ENCODE measurements around the gene ZNF223. TPM values are rescaled to one million over a fixed set of nuclear protein-coding genes. Genes with fewer than 3 reads are reported as not detected.

Gene ZNF223
- total RNA-seq, 1 experiment from 2014 or later: 0.63 TPM

DNA sequence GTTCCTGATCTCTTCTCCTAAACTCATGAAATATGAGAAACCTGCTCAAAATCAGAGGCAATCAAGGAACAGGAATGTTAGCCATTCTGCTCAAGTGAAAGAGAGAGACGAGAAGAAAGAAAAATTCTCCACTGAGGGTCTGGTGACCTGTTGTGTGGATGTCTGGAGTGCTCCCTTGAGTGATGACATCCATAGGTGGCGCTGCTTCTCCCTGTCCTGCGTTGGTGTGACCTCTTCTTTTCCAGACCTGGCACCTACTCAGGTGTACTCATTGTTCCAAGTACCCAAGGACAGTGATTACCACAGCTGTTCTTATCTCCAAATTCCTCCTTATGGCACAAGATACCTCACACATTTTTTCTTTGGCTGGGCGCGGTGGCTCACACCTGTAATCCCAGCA lies 4.0 kb downstream of the ZNF223 start:
- peaks cover 14% of the 10 kb centered on the region for H3K9me3 ChIP-seq

GRCh38 chr19:44059229-44059628 lies 7.4 kb downstream of the ZNF223 start:
- H3K36me3 ChIP-seq: peaks cover 6% of the 10 kb centered on the region
- no peak for DNase-seq
- no peak overlapping the region for H3K4me3 ChIP-seq
- H3K27me3 ChIP-seq: no peaks in the 10 kb centered on the region; the same call in 1 of the 2 replicates
- peaks cover 4% of the 10 kb centered on the region for H3K9me3 ChIP-seq

More for the DNA sequence above, 4.0 kb downstream of the ZNF223 start:
- Histone ChIP-seq H3K27me3 (no peaks in the 10 kb centered on the region), H3K36me3 (peaks cover 6% of the 10 kb centered on the region), H3K4me3 (no peak overlapping the region)
- DNase-seq: no peak

DNA sequence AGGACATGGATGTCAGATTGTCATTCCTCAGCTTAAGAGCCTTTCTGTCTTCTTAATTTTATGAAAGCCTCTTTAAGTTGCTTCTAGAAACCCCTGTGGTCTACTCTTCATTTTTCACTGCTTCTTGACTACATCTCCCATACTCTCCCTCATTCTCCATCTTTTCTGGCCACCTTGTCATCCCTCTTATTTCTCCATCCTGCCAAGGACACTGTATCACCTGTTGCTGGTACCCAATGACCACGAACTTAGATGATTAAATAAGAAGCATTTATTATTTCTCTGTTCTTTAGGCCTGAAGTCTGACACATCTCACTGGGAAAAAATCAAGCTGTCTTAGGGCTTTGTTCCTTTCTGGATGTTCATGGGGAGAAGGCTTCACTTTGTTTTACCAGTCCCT lies 9.2 kb downstream of the ZNF223 start:
- H3K36me3 ChIP-seq: no peaks in the 10 kb centered on the region; the same call in 1 of the 2 replicates
- H3K9me3 ChIP-seq: peaks cover 14% of the 10 kb centered on the region

DNA sequence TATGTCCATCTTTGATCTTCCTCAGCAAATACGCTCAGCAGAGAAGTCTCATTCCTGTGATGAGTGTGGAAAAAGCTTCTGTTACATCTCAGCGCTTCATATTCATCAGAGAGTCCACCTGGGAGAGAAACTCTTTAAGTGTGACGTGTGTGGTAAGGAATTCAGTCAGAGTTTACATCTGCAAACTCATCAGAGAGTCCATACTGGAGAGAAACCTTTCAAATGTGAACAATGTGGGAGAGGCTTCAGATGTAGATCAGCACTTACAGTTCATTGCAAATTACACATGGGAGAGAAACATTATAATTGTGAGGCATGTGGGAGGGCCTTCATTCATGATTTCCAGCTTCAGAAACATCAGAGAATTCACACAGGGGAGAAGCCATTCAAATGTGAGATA lies 14.5 kb downstream of the ZNF223 start:
- H3K4me3 ChIP-seq: no peak overlapping the region
- peaks cover 6% of the 10 kb centered on the region for H3K36me3 ChIP-seq
- no peak for DNase-seq
- no peaks in the 10 kb centered on the region; the same call in 1 of the 2 replicates for H3K27me3 ChIP-seq
- peaks cover 35% of the 10 kb centered on the region for H3K9me3 ChIP-seq

More for the DNA sequence above, 9.2 kb downstream of the ZNF223 start:
- H3K27me3 ChIP-seq: no peaks in the 10 kb centered on the region; the same call in 1 of the 2 replicates
- H3K4me3 ChIP-seq: no peak overlapping the region
- no peak for DNase-seq

- peaks cover 6% of the 10 kb centered on the region for H3K36me3 ChIP-seq
Observed at GRCh38 chr19:44069415-44069814, 17.6 kb downstream of the ZNF223 start.

DNA sequence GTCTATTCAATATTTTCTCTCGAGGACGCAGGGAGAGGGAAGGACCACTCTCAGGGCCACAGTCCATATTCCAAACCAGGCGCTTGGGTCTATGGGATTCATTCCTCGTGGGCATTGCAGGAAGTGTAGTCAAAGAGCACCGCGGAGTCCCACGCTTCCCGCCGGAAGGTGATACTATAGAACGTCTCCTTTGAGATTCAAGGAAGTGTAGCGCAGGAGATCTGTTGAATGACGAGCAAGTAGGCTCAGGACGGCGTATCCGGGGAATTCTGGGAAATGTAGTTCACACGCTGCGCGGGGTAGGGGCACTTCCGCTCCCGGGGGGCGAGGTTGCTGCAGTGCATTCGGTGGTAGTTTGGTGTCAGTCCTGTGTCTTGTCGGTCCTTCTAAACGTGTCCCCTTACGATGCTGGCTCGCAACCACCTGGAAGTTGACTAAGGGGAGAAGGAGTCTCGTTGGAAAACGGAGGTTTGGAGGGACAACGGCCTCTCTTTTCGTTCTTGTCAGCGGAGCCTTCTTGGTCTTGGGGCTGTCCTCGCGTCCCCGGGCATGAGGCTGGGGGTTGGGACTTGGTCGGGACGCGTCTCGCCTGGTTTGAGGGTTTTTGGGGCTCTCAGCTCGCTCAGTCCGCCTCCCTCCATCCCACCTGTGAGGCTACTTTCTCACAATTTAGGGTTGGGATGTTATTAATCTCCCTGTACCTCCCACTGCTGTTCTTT lies 20.1 kb downstream of the ZNF223 start, which contains the start of gene ZNF284:
TSS of gene ZNF284 (plus strand) at position 336 of the 719 bp plus-strand sequence. CDS start 4,231 bp downstream, outside the sequence.
- DNase-seq: peak; percentile 85
- peaks cover 13% of the 10 kb centered on the region for H3K9me3 ChIP-seq
- H3K27me3 ChIP-seq: no peaks in the 10 kb centered on the region
- no peaks in the 10 kb centered on the region for H3K36me3 ChIP-seq
- peak within 1 kb of the TSS; percentile 53 for H3K4me3 ChIP-seq

More at GRCh38 chr19:44069415-44069814, 17.6 kb downstream of the ZNF223 start:
- no peak for DNase-seq
- Histone ChIP-seq H3K4me3 (no peak overlapping the region), H3K9me3 (peaks cover 34% of the 10 kb centered on the region), H3K27me3 (no peaks in the 10 kb centered on the region)

- Histone ChIP-seq H3K36me3 (no peaks in the 10 kb centered on the region), H3K9me3 (peaks cover 8% of the 10 kb centered on the region; the same call in 1 of the 2 replicates), H3K27me3 (no peaks in the 10 kb centered on the region), H3K4me3 (peak overlapping the region; percentile 53)
- DNase-seq: no peak
Observed at GRCh38 chr19:44072543-44073401, 20.9 kb downstream of the ZNF223 start.

DNA sequence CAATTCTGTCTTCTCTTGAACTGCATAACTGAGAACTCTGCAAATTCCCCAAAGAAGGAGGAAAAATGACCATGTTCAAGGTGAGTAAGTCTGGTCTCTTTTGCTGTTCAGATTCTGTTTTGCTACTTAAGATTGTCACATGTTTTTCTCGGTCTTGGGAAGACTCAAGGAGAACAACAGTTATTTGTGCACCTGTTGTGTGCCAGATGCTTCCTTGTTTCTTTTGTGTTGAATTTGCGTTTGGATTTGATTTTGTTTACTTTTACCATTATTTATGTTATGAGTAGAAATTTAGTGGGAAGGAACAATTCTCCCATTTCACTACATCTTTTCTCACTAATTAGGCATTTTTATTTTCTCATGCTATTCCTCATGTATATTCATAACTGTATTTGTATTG lies 24.5 kb downstream of the ZNF223 start:
- DNase-seq: no peak
- no peak overlapping the region for H3K4me3 ChIP-seq
- H3K36me3 ChIP-seq: no peaks in the 10 kb centered on the region
- peaks cover 2% of the 10 kb centered on the region; the same call in 1 of the 2 replicates for H3K9me3 ChIP-seq
- H3K27me3 ChIP-seq: no peaks in the 10 kb centered on the region

GRCh38 chr19:44092108-44092507 lies 40.3 kb downstream of the ZNF223 start:
- Histone ChIP-seq H3K36me3 (peaks cover 7% of the 10 kb centered on the region), H3K27me3 (no peaks in the 10 kb centered on the region), H3K9me3 (no peaks in the 10 kb centered on the region; the same call in 1 of the 2 replicates), H3K4me3 (no peak overlapping the region)
- DNase-seq: no peak

DNA sequence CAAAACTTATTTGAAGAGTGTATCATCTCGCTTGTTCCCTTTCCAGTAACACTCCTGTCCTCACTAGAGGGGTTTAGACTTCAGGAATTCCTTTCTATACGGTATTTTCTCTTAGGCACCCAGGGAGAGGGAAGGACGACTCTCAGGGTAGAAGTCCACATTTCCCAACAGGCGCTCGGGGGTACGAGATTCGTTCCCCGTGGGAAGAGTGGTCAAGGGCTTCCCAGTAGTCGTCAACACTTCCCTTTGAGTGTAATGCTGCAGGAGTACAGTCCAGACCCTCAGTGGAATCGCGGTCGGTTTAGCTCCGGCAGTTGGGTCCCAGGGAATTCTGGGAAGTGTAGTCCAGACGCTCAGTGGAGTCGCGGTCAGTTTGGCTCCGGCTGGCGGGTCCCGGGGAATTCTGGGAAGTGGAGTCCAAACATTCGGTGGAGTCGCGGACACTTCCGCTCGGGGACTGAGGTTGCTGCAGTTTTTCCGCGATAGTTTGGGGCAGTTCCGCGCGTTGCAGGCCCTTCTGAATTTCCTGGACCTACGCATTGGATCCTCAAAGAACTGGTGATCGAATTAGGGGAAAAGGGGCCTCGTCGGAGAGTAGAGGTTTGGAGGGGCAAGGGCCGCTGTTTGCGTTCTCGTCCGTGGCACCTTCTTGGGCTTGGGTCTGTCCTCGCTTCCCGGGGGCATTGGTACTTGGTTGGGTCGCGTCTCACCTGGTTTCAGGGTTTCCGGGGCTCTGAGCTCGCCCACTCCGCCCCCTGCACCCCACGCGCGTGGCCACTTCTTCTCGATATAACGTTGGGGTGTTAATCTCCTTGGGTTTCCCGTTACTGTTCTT lies 42.3 kb downstream of the ZNF223 start, which contains the start of gene ZNF224:
TSS of gene ZNF224 (plus strand) at position 431 of the 835 bp plus-strand sequence. CDS start 3,513 bp downstream, outside the sequence.
- H3K27me3 ChIP-seq: no peaks in the 10 kb centered on the region
- peaks cover 28% of the 10 kb centered on the region for H3K36me3 ChIP-seq
- peak; percentile 95 for DNase-seq
- peaks cover 3% of the 10 kb centered on the region; the same call in 1 of the 2 replicates for H3K9me3 ChIP-seq
- peak within 1 kb of the TSS; percentile 88 for H3K4me3 ChIP-seq

- H3K27me3 ChIP-seq: no peaks in the 10 kb centered on the region
- no peak for DNase-seq
- no peak overlapping the region for H3K4me3 ChIP-seq
- peaks cover 48% of the 10 kb centered on the region for H3K36me3 ChIP-seq
- H3K9me3 ChIP-seq: peaks cover 26% of the 10 kb centered on the region
Observed at GRCh38 chr19:44107751-44108150, 55.9 kb downstream of the ZNF223 start.

GRCh38 chr19:44109458-44109857 lies 57.6 kb downstream of the ZNF223 start:
- Histone ChIP-seq H3K36me3 (peaks cover 32% of the 10 kb centered on the region), H3K27me3 (no peaks in the 10 kb centered on the region), H3K4me3 (no peak overlapping the region), H3K9me3 (peaks cover 23% of the 10 kb centered on the region)
- DNase-seq: no peak

- Histone ChIP-seq H3K27me3 (no peaks in the 10 kb centered on the region), H3K36me3 (peaks cover 26% of the 10 kb centered on the region), H3K9me3 (peaks cover 17% of the 10 kb centered on the region), H3K4me3 (peak overlapping the region; percentile 78)
- DNase-seq: no peak
Observed at GRCh38 chr19:44111910-44112463, 60.2 kb downstream of the ZNF223 start.

DNA sequence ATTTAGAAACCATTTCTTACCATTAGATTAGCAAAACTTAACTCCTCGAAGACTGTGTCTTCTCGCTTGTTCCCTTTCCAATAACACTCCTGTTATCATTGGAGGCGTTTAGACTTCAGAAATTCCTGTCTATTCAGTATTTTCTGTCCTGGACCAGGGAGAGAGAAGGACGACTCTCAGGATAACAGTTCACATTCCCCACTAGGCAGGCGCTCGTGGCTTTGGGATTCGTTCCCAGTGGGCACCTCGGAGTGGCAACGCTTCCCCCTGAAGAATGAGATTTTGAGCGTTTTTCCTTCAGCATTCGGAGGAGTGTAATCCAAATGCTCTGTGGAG lies 60.9 kb downstream of the ZNF223 start:
- Histone ChIP-seq H3K27me3 (no peaks in the 10 kb centered on the region), H3K36me3 (peaks cover 26% of the 10 kb centered on the region), H3K4me3 (peak overlapping the region; percentile 78), H3K9me3 (peaks cover 17% of the 10 kb centered on the region)
- no peak for DNase-seq

DNA sequence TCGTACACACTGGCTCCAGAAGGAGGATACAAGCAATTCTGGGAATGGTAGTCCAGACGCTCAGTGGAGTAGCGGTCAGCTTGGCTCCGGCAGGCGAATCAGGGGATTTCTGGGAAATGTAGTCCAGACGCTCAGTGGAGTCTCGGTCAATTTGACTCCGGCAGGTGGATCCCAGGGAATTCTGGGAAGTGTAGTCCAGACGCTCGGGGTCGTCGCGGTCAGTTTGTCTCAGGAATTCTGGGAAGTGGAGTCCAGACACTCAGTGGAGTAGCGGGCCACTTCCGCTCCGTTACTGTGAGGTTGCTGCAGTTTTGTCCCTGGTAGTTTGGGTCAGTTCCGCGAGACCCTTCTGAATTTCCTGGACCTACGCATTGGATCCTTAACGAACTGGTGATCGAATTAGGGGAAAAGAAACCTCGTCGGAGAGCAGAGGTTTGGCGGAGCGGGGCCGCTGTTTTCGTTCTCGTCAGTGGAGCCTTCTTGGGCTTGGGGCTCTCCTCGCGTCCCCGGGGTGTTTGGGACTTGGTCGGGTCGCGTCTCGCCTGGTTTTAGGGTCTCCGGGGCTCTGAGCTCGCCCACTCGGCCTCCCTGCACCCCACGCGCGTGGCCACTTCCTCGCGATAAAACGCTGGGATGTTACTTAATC lies 61.4 kb downstream of the ZNF223 start, which contains the start of gene ZNF225:
TSS of gene ZNF225 (plus strand) at position 262 of the 646 bp plus-strand sequence. CDS start 2,429 bp downstream, outside the sequence.
- H3K36me3 ChIP-seq: peaks cover 26% of the 10 kb centered on the region
- peak within 1 kb of the TSS; percentile 78 for H3K4me3 ChIP-seq
- H3K27me3 ChIP-seq: no peaks in the 10 kb centered on the region
- H3K9me3 ChIP-seq: peaks cover 13% of the 10 kb centered on the region
- peak; percentile 98 for DNase-seq

All from MG63 (cell line).